A549 (cell line): ENCODE measurements around the gene DNMT1. TPM values are rescaled to one million over a fixed set of nuclear protein-coding genes. Genes with fewer than 3 reads are reported as not detected.

Experiments
- ATAC-seq, 2 experiments: fragments of 200-7000 bp in 1 of 2; fragments of >200 bp in 1 of 2; cut with Nextera tagmentation in 1 of 2; cut with Tn5 transposase in 1 of 2; 3 replicates each; pipeline versions ENCODE4 v1.8.0 to v1.9.1; 2018 to 2020; ENCODE audit warnings: mild to moderate bottlenecking in 1 of 2, moderate library complexity in 1 of 2
- CTCF ChIA-PET: fragments of 300-600 bp; sonication (Branson Sonifier 250); formaldehyde crosslinking; extraction: SDS; loops from one replicate; lab custom pipeline; 2021; ENCODE audit warnings: antibody characterized with exemption, inconsistent platforms; lab: Yijun Ruan, JAX
- POLR2A ChIA-PET: fragments of 350-600 bp; formaldehyde crosslinking; extraction: SDS; loops from one replicate; lab custom pipeline; 2021; ENCODE audit warnings: antibody characterized with exemption, inconsistent platforms; lab: Yijun Ruan, JAX
- DNase-seq, 2 experiments: peaks; one replicate each; pipeline versions ENCODE4 v3.0.0 to v3.0.0-alpha.2; 2011 to 2016; ENCODE audit warnings: low read depth in 1 of 2, low spot score in 1 of 2
- FAIRE-seq: peaks from 2 replicates; lab custom pipeline; 2011; peaks lifted over from hg19 to GRCh38; lab: Jason Lieb, UNC
- H3K27ac ChIP-seq, 2 experiments: fragments of >200 bp; sonication (Bioruptor Twin); formaldehyde crosslinking; 3 replicates each; pipeline ENCODE4 v1.5.1; 2016 to 2017
- H3K4me1 ChIP-seq: fragments of >200 bp; sonication (Bioruptor Twin); formaldehyde crosslinking; 3 replicates; pipeline ENCODE4 v1.6.1; 2016
- H3K4me2 ChIP-seq: fragments of >200 bp; sonication (Bioruptor Twin); formaldehyde crosslinking; 3 replicates; pipeline ENCODE4 v1.6.1; 2016
- H3K4me3 ChIP-seq: fragments of >200 bp; sonication (Bioruptor Twin); formaldehyde crosslinking; 3 replicates; pipeline ENCODE4 v1.5.1; 2016
- H3K9me3 ChIP-seq: fragments of >200 bp; sonication (Bioruptor Twin); formaldehyde crosslinking; 3 replicates; pipeline ENCODE4 v1.6.1; 2016
- CBX8 ChIP-seq: fragments of 200-600 bp; sonication (generic); IDR thresholded peaks from 2 replicates; pipeline ENCODE4 v1.6.1; 2016
- GATA3 ChIP-seq: IDR thresholded peaks from 2 replicates; pipeline ENCODE4 v1.6.1; 2012; ENCODE audit warnings: borderline replicate concordance
- HEYL ChIP-seq: fragments of 250-450 bp; sonication (Bioruptor Pico); IDR thresholded peaks from 2 replicates; pipeline ENCODE4 v1.8.0; 2021; ENCODE audit warnings: mild to moderate bottlenecking, moderate library complexity
- HOXA7 ChIP-seq: fragments of 250-450 bp; sonication (Bioruptor Pico); IDR thresholded peaks from 2 replicates; pipeline ENCODE4 v1.5.0; 2020; ENCODE audit warnings: mild to moderate bottlenecking, moderate library complexity
- HOXB5 ChIP-seq: fragments of 250-450 bp; sonication (Bioruptor Pico); IDR thresholded peaks from 2 replicates; pipeline ENCODE4 v1.5.0; 2020; ENCODE audit warnings: mild to moderate bottlenecking, moderate library complexity
- JUN ChIP-seq, 2 experiments: fragments of >200 bp; sonication (Bioruptor Twin); formaldehyde crosslinking; IDR thresholded peaks; 2 replicates in 1 of 2; 3 replicates in 1 of 2; pipeline ENCODE4 v1.6.1; 2016 to 2017
- KDM1A ChIP-seq: fragments of 200-600 bp; sonication (generic); IDR thresholded peaks from 2 replicates; pipeline ENCODE4 v1.6.1; 2016; ENCODE audit warnings: low read depth, mild to moderate bottlenecking
- KDM5A ChIP-seq: fragments of 200-600 bp; sonication (generic); IDR thresholded peaks from 2 replicates; pipeline ENCODE4 v1.6.1; 2016; ENCODE audit warnings: antibody characterized with exemption, mild to moderate bottlenecking
- MAFK ChIP-seq: fragments of 450-650 bp; IDR thresholded peaks from 2 replicates; pipeline ENCODE4 v1.6.1; 2014; ENCODE audit not compliant: partially characterized antibody
- MAX ChIP-seq: IDR thresholded peaks from 2 replicates; pipeline ENCODE4 v1.6.1; 2012
- MYC ChIP-seq: IDR thresholded peaks from 2 replicates; pipeline ENCODE4 v1.6.1; 2012; ENCODE audit warnings: mild to moderate bottlenecking, inconsistent platforms, low read length, improper control_type of control experiment, borderline replicate concordance
- PHF8 ChIP-seq: fragments of 200-600 bp; sonication (generic); IDR thresholded peaks from 2 replicates; pipeline ENCODE4 v1.6.1; 2016; ENCODE audit warnings: low read depth, mild to moderate bottlenecking, antibody characterized with exemption, moderate library complexity, borderline replicate concordance
- POLR2A ChIP-seq: IDR thresholded peaks from 2 replicates; pipeline ENCODE4 v1.6.1; 2012; ENCODE audit warnings: mild to moderate bottlenecking, low read length
- RARB ChIP-seq: fragments of 250-450 bp; sonication (Bioruptor Pico); IDR thresholded peaks from 2 replicates; pipeline ENCODE4 v1.8.0; 2021; ENCODE audit warnings: mild to moderate bottlenecking, moderate library complexity
- RFX5 ChIP-seq: fragments of 450-650 bp; IDR thresholded peaks from 2 replicates; pipeline ENCODE4 v1.7.1; 2014; ENCODE audit warnings: antibody characterized with exemption, mild to moderate bottlenecking, moderate library complexity
- RNF2 ChIP-seq: fragments of 200-600 bp; sonication (generic); IDR thresholded peaks from 2 replicates; pipeline ENCODE4 v1.6.1; 2016; ENCODE audit warnings: low read depth, mild to moderate bottlenecking, antibody characterized with exemption, moderate library complexity, borderline replicate concordance
- SMC3 ChIP-seq: fragments of >200 bp; sonication (Bioruptor Twin); formaldehyde crosslinking; IDR thresholded peaks from 3 replicates; pipeline ENCODE4 v1.6.1; 2018; ENCODE audit warnings: inconsistent platforms
- ZSCAN20 ChIP-seq: fragments of 250-450 bp; sonication (Bioruptor Pico); IDR thresholded peaks from 2 replicates; pipeline ENCODE4 v1.8.0; 2022; ENCODE audit warnings: mild to moderate bottlenecking, moderate library complexity
- WGBS: methylation state at CpG from one replicate; pipeline ENCODE4 v1.1.6; 2017; ENCODE audit errors: missing lambda C conversion rate; 5-methylcytosine and 5-hydroxymethylcytosine counted together
- polyA plus RNA-seq, 4 experiments: library from polyadenylated mRNA; depleted of rRNA in 3 of 4; stranded (reverse); fragments of >200 nt; fragmentation: RNase III in 1 of 4; extraction: RNeasy Plus Mini Kit Qiagen cat#74134 plus additional on column Dnase treatment in 1 of 4; gene quantifications; 2 replicates in 3 of 4; 3 replicates in 1 of 4; pipeline ENCODE4 v1.2.3, GENCODE V29; 2011 to 2017
- TF ChIP-seq, protein P1 (sequence below): IDR thresholded peaks from 2 replicates; pipeline ENCODE4 v1.6.1; 2012; ENCODE audit warnings: low read depth, borderline replicate concordance
- TF ChIP-seq, protein P2 (sequence below): fragments of >200 bp; sonication (Bioruptor Twin); formaldehyde crosslinking; IDR thresholded peaks from 3 replicates; pipeline ENCODE4 v1.6.1; 2016

The DNMT1 gene
- polyA plus RNA-seq, 2 of the 4 experiments (the other 2 are of a cell fraction), result 85.2 to 86.2 TPM

DNA sequence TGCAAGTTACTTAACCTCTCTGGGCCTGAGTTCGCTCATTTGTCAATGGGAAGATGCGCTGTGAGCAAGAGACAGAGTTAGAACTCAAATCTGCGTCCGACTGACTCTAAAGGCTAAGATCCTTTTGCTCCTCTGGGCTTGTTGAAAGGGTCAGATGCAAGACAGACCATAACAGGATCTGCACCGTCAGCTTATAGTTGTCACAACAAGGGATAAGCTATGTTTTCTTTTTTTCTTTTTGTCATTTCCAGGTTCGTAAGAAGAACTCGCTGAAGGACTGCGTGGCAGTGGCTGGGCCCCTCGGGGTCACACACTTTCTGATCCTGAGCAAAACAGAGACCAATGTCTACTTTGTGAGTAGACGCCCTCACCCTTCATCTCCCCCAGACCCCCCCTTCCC is 87.5 kb downstream of the DNMT1 start:
- ATAC-seq, result no peak
- POLR2A ChIA-PET, result interaction anchor here (2.4 kb wide), 1 partner anchor 10 kb away, joined by 6 read pairs; no protein-coding TSS in a partner anchor
- H3K4me1 ChIP-seq, result peaks cover 26% of the 10 kb centered on the region; the same call in 2 of the 3 replicates
- H3K27ac ChIP-seq, result peak overlapping the region; percentile 96 to 99
- DNase-seq, result no peak
- peak overlapping the region; percentile 97 for H3K4me3 ChIP-seq
- CTCF ChIA-PET, result interaction anchor here (0.6 to 3.9 kb wide), 6 partner anchors 8 to 745 kb away, joined by 3 to 20 read pairs (median 10); partner anchors contain the start of gene EIF3G
- H3K4me2 ChIP-seq, result peak overlapping the region; percentile 99
- no peak for FAIRE-seq
- TF ChIP-seq KDM1A (no peak), MYC (no peak), MAFK (peak; percentile 44), ZSCAN20 (CRISPR knock-in tag) (no peak)
- no peaks in the 10 kb centered on the region for H3K9me3 ChIP-seq
- WGBS, result 55% methylated on average over 10 of the region's 10 CpGs

GRCh38 chr19:10106100-10106936 is 88.4 kb downstream of the DNMT1 start, which contains the start of gene PPAN:
Gene PPAN, plus strand, starts transcription at chr19:10106362. Its CDS starts 33 bp downstream, at chr19:10106395.
- Histone ChIP-seq H3K27ac (peak within 1 kb of the TSS; percentile 96 to 99), H3K4me1 (peaks cover 17% of the 10 kb centered on the region; the same call in 2 of the 3 replicates), H3K9me3 (no peaks in the 10 kb centered on the region), H3K4me2 (peak within 1 kb of the TSS; percentile 99), H3K4me3 (peak within 1 kb of the TSS; percentile 97)
- peak; percentile 96 to 97 for ATAC-seq
- 5% methylated on average over 8 of the region's 71 CpGs for WGBS
- peak; percentile 93 to 97 for DNase-seq
- CTCF ChIA-PET, result interaction anchor here (0.6 to 1.9 kb wide), 4 partner anchors 10 to 180 kb away, joined by 3 to 8 read pairs (median 3); no protein-coding TSS in a partner anchor
- POLR2A ChIA-PET, result interaction anchor here (0.7 to 2.4 kb wide), 6 partner anchors 9 to 183 kb away, joined by 3 to 12 read pairs (median 3); no protein-coding TSS in a partner anchor
- FAIRE-seq, result no peak
- TF ChIP-seq KDM5A (peak; percentile 51; the same call in 1 of the 2 replicates), SMC3 (no peak), RARB (CRISPR knock-in tag) (no peak), HEYL (CRISPR knock-in tag) (no peak), RFX5 (no peak), PHF8 (peak; percentile 74), MYC (peak; percentile 98), GATA3 (no peak), POLR2A (peak; percentile 71), JUN (IDR thresholded peaks at IDR 0.05) (peak; percentile 66 to 82; a peak in 3 of 5 replicates), HOXB5 (CRISPR knock-in tag) (peak; percentile 76; the same call in 1 of the 2 replicates), MAX (peak; percentile 99)
- TF ChIP-seq, protein P1, sequence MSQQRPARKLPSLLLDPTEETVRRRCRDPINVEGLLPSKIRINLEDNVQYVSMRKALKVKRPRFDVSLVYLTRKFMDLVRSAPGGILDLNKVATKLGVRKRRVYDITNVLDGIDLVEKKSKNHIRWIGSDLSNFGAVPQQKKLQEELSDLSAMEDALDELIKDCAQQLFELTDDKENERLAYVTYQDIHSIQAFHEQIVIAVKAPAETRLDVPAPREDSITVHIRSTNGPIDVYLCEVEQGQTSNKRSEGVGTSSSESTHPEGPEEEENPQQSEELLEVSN, result peak; percentile 84
- TF ChIP-seq, protein P2, sequence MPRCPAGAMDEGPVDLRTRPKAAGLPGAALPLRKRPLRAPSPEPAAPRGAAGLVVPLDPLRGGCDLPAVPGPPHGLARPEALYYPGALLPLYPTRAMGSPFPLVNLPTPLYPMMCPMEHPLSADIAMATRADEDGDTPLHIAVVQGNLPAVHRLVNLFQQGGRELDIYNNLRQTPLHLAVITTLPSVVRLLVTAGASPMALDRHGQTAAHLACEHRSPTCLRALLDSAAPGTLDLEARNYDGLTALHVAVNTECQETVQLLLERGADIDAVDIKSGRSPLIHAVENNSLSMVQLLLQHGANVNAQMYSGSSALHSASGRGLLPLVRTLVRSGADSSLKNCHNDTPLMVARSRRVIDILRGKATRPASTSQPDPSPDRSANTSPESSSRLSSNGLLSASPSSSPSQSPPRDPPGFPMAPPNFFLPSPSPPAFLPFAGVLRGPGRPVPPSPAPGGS, result peak; percentile 49; the same call in 1 of the 3 replicates

GRCh38 chr19:10105509-10106099 is 89.1 kb downstream of the DNMT1 start:
- Histone ChIP-seq H3K27ac (peak overlapping the region in 1 of 2 experiments; percentile 70; a peak in 2 of 6 replicates), H3K4me3 (no peak overlapping the region), H3K4me1 (peaks cover 12% of the 10 kb centered on the region; the same call in 1 of the 3 replicates), H3K4me2 (peak overlapping the region; percentile 36; the same call in 1 of the 3 replicates), H3K9me3 (no peaks in the 10 kb centered on the region)
- DNase-seq, result no peak
- no peak for FAIRE-seq
- POLR2A ChIA-PET, result interaction anchor here (0.7 to 2.4 kb wide), 4 partner anchors 10 to 184 kb away, joined by 3 to 12 read pairs (median 4); no protein-coding TSS in a partner anchor
- ATAC-seq, result no peak
- WGBS, result 62% methylated on average over 14 of the region's 16 CpGs
- CTCF ChIA-PET, result interaction anchor here (0.8 to 1.9 kb wide), 3 partner anchors 10 to 179 kb away, joined by 3 to 8 read pairs (median 3); no protein-coding TSS in a partner anchor
- no peak for TF ChIP-seq SMC3
- TF ChIP-seq CBX8, result no peak
- TF ChIP-seq, protein P1, result no peak
- TF ChIP-seq, protein P2, result no peak
- no peak for TF ChIP-seq RNF2
- no peak for TF ChIP-seq HOXA7 (CRISPR knock-in tag)
